HepG2 (cell line): ENCODE results near the gene ZNF638. TPM values are rescaled to one million over a fixed set of nuclear protein-coding genes. Genes with fewer than 3 reads are reported as not detected.

Experiments used
- ATAC-seq: fragments of 200-7000 bp; cut with Tn5 transposase; 3 replicates; pipeline ENCODE4 v1.9.1; 2020; ENCODE audit warnings: mild to moderate bottlenecking, moderate library complexity
- BruUV-seq: library from RNA; stranded (reverse); fragments of 400-500 nt; replicated peaks from 2 replicates; lab custom pipeline; 2021; lab: Mats Ljungman, UMichigan
- CTCF ChIA-PET: fragments of 300-600 bp; formaldehyde crosslinking; extraction: SDS; loops from one replicate; lab custom pipeline; 2021; ENCODE audit warnings: low total read pairs, inconsistent platforms, low intra/inter-chr PET ratio; lab: Yijun Ruan, JAX
- POLR2A ChIA-PET: fragments of 350-600 bp; sonication (Branson Sonifier 250); formaldehyde crosslinking; loops from one replicate; lab custom pipeline; 2020; ENCODE audit warnings: antibody characterized with exemption, inconsistent platforms; lab: Yijun Ruan, JAX
- DNase-seq: peaks from one replicate; pipeline ENCODE4 v3.0.0-alpha.2; 2015; ENCODE audit warnings: low spot score
- FAIRE-seq: peaks from 3 replicates; lab custom pipeline; 2011; peaks lifted over from hg19 to GRCh38; lab: Jason Lieb, UNC
- H2AFZ ChIP-seq: one replicate; pipeline ENCODE4 v1.6.1; 2011; ENCODE audit warnings: low read length, inconsistent platforms
- H3K27ac ChIP-seq: fragments of 300-600 bp; 3 replicates; pipeline ENCODE4 v1.8.0; 2011; ENCODE audit warnings: mixed run types, mild to moderate bottlenecking, mixed read lengths, low read length, inconsistent platforms; ENCODE audit not compliant: insufficient read depth; ENCODE audit errors: extremely low read length
- H3K27me3 ChIP-seq, 2 experiments: fragments of 200-600 bp in 1 of 2; 2 replicates in 1 of 2; 3 replicates in 1 of 2; pipeline versions ENCODE4 v1.6.0 to v1.8.0; 2011; ENCODE audit warnings: low read length in 2 of 2, mild to moderate bottlenecking in 2 of 2, moderate library complexity in 2 of 2, inconsistent platforms in 1 of 2; ENCODE audit not compliant: insufficient read depth in 2 of 2, control insufficient read depth in 1 of 2
- H3K36me3 ChIP-seq, 2 experiments: fragments of 200-600 bp in 1 of 2; replicated peaks in 1 of 2; 2 replicates in 1 of 2; 3 replicates in 1 of 2; pipeline versions ENCODE4 v1.5.1 to v1.8.0; 2011; ENCODE audit warnings: low read length in 2 of 2, inconsistent platforms in 1 of 2; ENCODE audit not compliant: insufficient read depth in 2 of 2, control insufficient read depth in 1 of 2
- H3K4me1 ChIP-seq: 2 replicates; pipeline ENCODE4 v1.5.1; 2012; ENCODE audit warnings: low read length, inconsistent platforms; ENCODE audit not compliant: insufficient read depth
- H3K4me2 ChIP-seq: 2 replicates; pipeline ENCODE4 v1.6.0; 2011; ENCODE audit warnings: low read depth, low read length, inconsistent platforms
- H3K4me3 ChIP-seq, 3 experiments: fragments of 200-600 bp in 1 of 3; sonication (generic), shearing (Covaris generic) in 1 of 3; replicated peaks in 1 of 3; 2 replicates each; pipeline ENCODE4 v1.5.1; 2011 to 2016; ENCODE audit warnings: low read length in 3 of 3, inconsistent platforms in 2 of 3, low read depth in 2 of 3, mild to moderate bottlenecking in 2 of 3, control low read depth in 1 of 3, mixed read lengths in 1 of 3; ENCODE audit not compliant: insufficient read depth in 1 of 3
- H3K79me2 ChIP-seq: one replicate; pipeline ENCODE4 v1.6.1; 2011; ENCODE audit warnings: low read length, inconsistent platforms; ENCODE audit not compliant: insufficient read depth
- H3K9ac ChIP-seq: 2 replicates; pipeline ENCODE4 v1.6.0; 2011; ENCODE audit warnings: mild to moderate bottlenecking, low read depth, low read length, inconsistent platforms; ENCODE audit not compliant: insufficient read depth
- H3K9me3 ChIP-seq: 2 replicates; pipeline ENCODE4 v1.5.1; 2012; ENCODE audit warnings: mild to moderate bottlenecking, low read length
- H4K20me1 ChIP-seq: 2 replicates; pipeline ENCODE4 v1.6.0; 2011; ENCODE audit warnings: inconsistent platforms, mild to moderate bottlenecking, low read length, moderate library complexity; ENCODE audit not compliant: insufficient read depth
- RBFOX2 ChIP-seq: fragments of 200-400 bp; formaldehyde crosslinking; IDR thresholded peaks from 2 replicates; pipeline ENCODE4 v1.6.1; 2017; ENCODE audit warnings: low read depth, mild to moderate bottlenecking, low read length
- RBM22 ChIP-seq: fragments of 200-400 bp; formaldehyde crosslinking; optimal IDR thresholded peaks from 2 replicates; pipeline ENCODE3; 2017; ENCODE audit warnings: mild to moderate bottlenecking, low read length, moderate library complexity
- ZNF101 ChIP-seq: sonication (generic); formaldehyde crosslinking; IDR thresholded peaks from 2 replicates; pipeline ENCODE4 v1.4.0; 2020; ENCODE audit warnings: mild to moderate bottlenecking, low read depth, missing genetic modification reagents, borderline replicate concordance
- ZNF30 ChIP-seq: sonication (generic); formaldehyde crosslinking; IDR thresholded peaks from 2 replicates; pipeline ENCODE4 v1.5.0; 2020; ENCODE audit warnings: mild to moderate bottlenecking, missing genetic modification reagents
- WGBS: methylation state at CpG from one replicate; pipeline ENCODE4 v1.1.6; 2017; ENCODE audit warnings: low lambda C conversion rate; 5-methylcytosine and 5-hydroxymethylcytosine counted together
- in situ Hi-C: cut with HindIII; loops from 2 replicates; pipeline ENCODE4 v1.10.0; 2017; ENCODE audit warnings: low pct_unique_long_range_greater_than_20kb; ENCODE audit not compliant: extremely low pct_ligation_motif_present
- intact Hi-C: fragments of 100-400 bp; cut with micrococcal nuclease; formaldehyde crosslinking; loops from one replicate; pipeline ENCODE4 v1.10.0; 2022; ENCODE audit not compliant: unreplicated experiment
- polyA plus RNA-seq, 8 experiments: library from polyadenylated mRNA; depleted of rRNA in 3 of 8; stranded (reverse) in 7 of 8; unstranded in 1 of 8; fragments of >200 nt; fragmentation: Illumina TruSeq in 4 of 8; extraction: Trizol in 4 of 8; gene quantifications; 2 replicates each; pipeline versions ENCODE4 v1.2.1 to v1.2.3, GENCODE V29; 2011 to 2016; ENCODE audit warnings: low read depth in 4 of 8, missing spikeins in 1 of 8, mixed read lengths in 1 of 8; ENCODE audit not compliant: insufficient read depth in 1 of 8
- total RNA-seq, 5 experiments: library from RNA; depleted of rRNA; stranded (reverse); fragments of >200 nt; fragmentation: Illumina TruSeq; extraction: Trizol; gene quantifications; 2 replicates each; pipeline ENCODE4 v1.2.3, GENCODE V29; 2016; ENCODE audit warnings: low read depth in 1 of 5
- TF ChIP-seq, protein P1 (sequence below): sonication (generic); formaldehyde crosslinking; IDR thresholded peaks from 2 replicates; pipeline ENCODE4 v1.4.0; 2020; ENCODE audit warnings: mild to moderate bottlenecking, missing genetic modification reagents

Gene ZNF638
- total and polyA plus RNA-seq, 2 of the 13 experiments (the other 11 are each of a cell fraction or from before 2014, with no cell fraction given), result 92.7 to 144 TPM

- WGBS, result 98% methylated on average over 2 of the region's 2 CpGs
- 0 out of 2 replicates have a peak, but pooled peaks have one; percentile 23 for TF ChIP-seq RBFOX2
- TF ChIP-seq ZNF101 (CRISPR knock-in tag), result no peak
- no peak for FAIRE-seq
Observed at GRCh38 chr2:71339685-71340084, 8.1 kb downstream of the ZNF638 start.

GRCh38 chr2:71340176-71340575, 8.6 kb downstream of the ZNF638 start:
- TF ChIP-seq, protein P1, sequence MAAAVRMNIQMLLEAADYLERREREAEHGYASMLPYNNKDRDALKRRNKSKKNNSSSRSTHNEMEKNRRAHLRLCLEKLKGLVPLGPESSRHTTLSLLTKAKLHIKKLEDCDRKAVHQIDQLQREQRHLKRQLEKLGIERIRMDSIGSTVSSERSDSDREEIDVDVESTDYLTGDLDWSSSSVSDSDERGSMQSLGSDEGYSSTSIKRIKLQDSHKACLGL (CRISPR knock-in tag), result no peak
- peak; percentile 35 for TF ChIP-seq RBM22
- no peak for TF ChIP-seq ZNF30
- H4K20me1 ChIP-seq, result peaks cover 70% of the 10 kb centered on the region
- H3K27me3 ChIP-seq, result no peaks in the 10 kb centered on the region
- no peak overlapping the region for H3K9ac ChIP-seq
- no peak overlapping the region for H3K27ac ChIP-seq
- no TSS peak for BruUV-seq
- FAIRE-seq (no peak), ATAC-seq (no peak), DNase-seq (no peak)
- no peaks in the 10 kb centered on the region for H3K9me3 ChIP-seq
- intact Hi-C loops, result no loop called here
- peaks cover 98% of the 10 kb centered on the region for H3K79me2 ChIP-seq
- peaks cover 2 to 8% of the 10 kb centered on the region in 2 experiments for H3K36me3 ChIP-seq
- H3K4me1 ChIP-seq, result peaks cover 53% of the 10 kb centered on the region
- CTCF ChIA-PET, result no interaction called here
- H2AFZ ChIP-seq, result no peak overlapping the region
- H3K4me2 ChIP-seq, result no peak overlapping the region
- no peak overlapping the region for H3K4me3 ChIP-seq
- in situ Hi-C loops, result no loop called here
- POLR2A ChIA-PET, result interaction anchor here (1.0 kb wide), 1 partner anchor 9 kb away, joined by 9 read pairs; the partner anchor contains the start of gene ZNF638
- 88% methylated on average over 3 of the region's 3 CpGs for WGBS

More at GRCh38 chr2:71339685-71340084, 8.1 kb downstream of the ZNF638 start:
- intact Hi-C loops (no loop called here), in situ Hi-C loops (no loop called here)
- Histone ChIP-seq H2AFZ (no peak overlapping the region), H3K4me2 (no peak overlapping the region), H3K27ac (no peak overlapping the region), H3K4me1 (peaks cover 57% of the 10 kb centered on the region), H3K4me3 (no peak overlapping the region), H3K9me3 (no peaks in the 10 kb centered on the region), H3K79me2 (peaks cover 97% of the 10 kb centered on the region), H3K27me3 (no peaks in the 10 kb centered on the region), H3K36me3 (peaks cover 4 to 12% of the 10 kb centered on the region in 2 experiments), H4K20me1 (peaks cover 70% of the 10 kb centered on the region), H3K9ac (no peak overlapping the region)
- no peak for DNase-seq
- ChIA-PET POLR2A (no interaction called here), CTCF (no interaction called here)
- no TSS peak for BruUV-seq
- no peak for ATAC-seq
